ENCODE measurements around the gene TTLL10. TPM values are rescaled to one million over a fixed set of nuclear protein-coding genes. Genes with fewer than 3 reads are reported as not detected.

Gene TTLL10
- total RNA-seq, 4 donors from 2014 or later, result 0.40 to 0.48 TPM; not detected in 2

GRCh38 chr1:1156140-1157032, 17.3 kb upstream of the TTLL10 start:
- intact Hi-C loops (cut with DNase I; ENCODE audit: low total_unique reads), result loop anchor here (10.0 kb wide), 1 partner anchor 68 kb away; no protein-coding TSS in a partner anchor
- no peak for DNase-seq
- peak overlapping the region; percentile 11 to 55 (median 30) for H3K27ac ChIP-seq

GRCh38 chr1:1157033-1157365, 16.7 kb upstream of the TTLL10 start:
- Histone ChIP-seq H3K36me3 (no peaks in the 10 kb centered on the region), H3K9me3 (no peaks in the 10 kb centered on the region), H3K27me3 (no peaks in the 10 kb centered on the region), H3K27ac (peak overlapping the region; percentile 11 to 55 (median 30)), H3K4me1 (peaks cover 9 to 40% (median 39%) of the 10 kb centered on the region in 4 donors), H3K4me3 (no peak overlapping the region)
- 52% methylated on average over 4 of the region's 9 CpGs; no CpG with 5 or more reads in 1 of the 2 donors for WGBS, 2 donors (ENCODE audit: low coverage in 1 of 2)
- in situ Hi-C loops (cut with MboI; ENCODE audit: low pct_ligation_motif_present in 1 of 4, low pct_unique_long_range_greater_than_20kb in 1 of 4, low sequenced_read_pairs in 3 of 4) (no loop called here), intact Hi-C loops (cut with DNase I; ENCODE audit: low total_unique reads) (loop anchor here (10.0 kb wide), 1 partner anchor 68 kb away; no protein-coding TSS in a partner anchor)
- peak; percentile 32 for DNase-seq
- TF ChIP-seq POLR2AphosphoS5 (IDR thresholded peaks at IDR 0.05) (no peak), POLR2A (IDR thresholded peaks at IDR 0.05) (no peak), CTCF (IDR thresholded peaks at IDR 0.05) (no peak), EP300 (IDR thresholded peaks at IDR 0.05; ENCODE audit: low read depth) (no peak)

More at GRCh38 chr1:1156140-1157032, 17.3 kb upstream of the TTLL10 start:
- in situ Hi-C loops (cut with MboI; ENCODE audit: low pct_ligation_motif_present in 1 of 4, low pct_unique_long_range_greater_than_20kb in 1 of 4, low sequenced_read_pairs in 3 of 4), result no loop called here
- TF ChIP-seq POLR2AphosphoS5 (IDR thresholded peaks at IDR 0.05) (no peak), CTCF (IDR thresholded peaks at IDR 0.05) (no peak), POLR2A (IDR thresholded peaks at IDR 0.05) (no peak), EP300 (IDR thresholded peaks at IDR 0.05; ENCODE audit: low read depth) (no peak)
- H3K4me1 ChIP-seq, result peaks cover 9 to 36% (median 34%) of the 10 kb centered on the region in 4 donors
- H3K9me3 ChIP-seq, result no peaks in the 10 kb centered on the region
- no peak overlapping the region for H3K4me3 ChIP-seq
- H3K36me3 ChIP-seq, result no peaks in the 10 kb centered on the region
- WGBS, 2 donors (ENCODE audit: low coverage in 1 of 2), result 0 to 88% methylated on average over 2 to 24 of the region's 26 CpGs
- H3K27me3 ChIP-seq, result no peaks in the 10 kb centered on the region

- H3K4me3 ChIP-seq, result peak overlapping the region; percentile 41 to 62 (median 60)
- intact Hi-C loops (cut with DNase I; ENCODE audit: low total_unique reads) (loop anchor here (10.0 kb wide), 1 partner anchor 67 kb away; no protein-coding TSS in a partner anchor), in situ Hi-C loops (cut with MboI; ENCODE audit: low pct_ligation_motif_present in 1 of 4, low pct_unique_long_range_greater_than_20kb in 1 of 4, low sequenced_read_pairs in 3 of 4) (no loop called here)
- H3K9me3 ChIP-seq, result no peaks in the 10 kb centered on the region
- H3K27me3 ChIP-seq, result no peaks in the 10 kb centered on the region
- H3K36me3 ChIP-seq, result no peaks in the 10 kb centered on the region
- peak; percentile 93 for DNase-seq
- TF ChIP-seq POLR2AphosphoS5 (IDR thresholded peaks at IDR 0.05) (peak; percentile 82 to 94 (median 89)), EP300 (IDR thresholded peaks at IDR 0.05; ENCODE audit: low read depth) (no peak), POLR2A (IDR thresholded peaks at IDR 0.05) (peak; percentile 92), CTCF (IDR thresholded peaks at IDR 0.05) (no peak)
- peak overlapping the region; percentile 96 to 98 (median 97) for H3K27ac ChIP-seq
- peaks cover 9 to 44% (median 41%) of the 10 kb centered on the region in 4 donors for H3K4me1 ChIP-seq
- WGBS, 2 donors (ENCODE audit: low coverage in 1 of 2), result 0% methylated on average over 7 of the region's 29 CpGs; no CpG with 5 or more reads in 1 of the 2 donors
Observed at GRCh38 chr1:1157426-1157913, 16.2 kb upstream of the TTLL10 start.

Data from transverse colon (tissue), 4 donors.